ENCODE results near the gene ECSIT.
A peak's percentile ranks its signal among the peaks of the same experiment; 100 is the strongest.
"Not testable (repeated sequence)": the region's sequence is repeated elsewhere in the genome, so short reads cannot be mapped to it uniquely, and the experiment has no call there.

ECSIT gene

DNA sequence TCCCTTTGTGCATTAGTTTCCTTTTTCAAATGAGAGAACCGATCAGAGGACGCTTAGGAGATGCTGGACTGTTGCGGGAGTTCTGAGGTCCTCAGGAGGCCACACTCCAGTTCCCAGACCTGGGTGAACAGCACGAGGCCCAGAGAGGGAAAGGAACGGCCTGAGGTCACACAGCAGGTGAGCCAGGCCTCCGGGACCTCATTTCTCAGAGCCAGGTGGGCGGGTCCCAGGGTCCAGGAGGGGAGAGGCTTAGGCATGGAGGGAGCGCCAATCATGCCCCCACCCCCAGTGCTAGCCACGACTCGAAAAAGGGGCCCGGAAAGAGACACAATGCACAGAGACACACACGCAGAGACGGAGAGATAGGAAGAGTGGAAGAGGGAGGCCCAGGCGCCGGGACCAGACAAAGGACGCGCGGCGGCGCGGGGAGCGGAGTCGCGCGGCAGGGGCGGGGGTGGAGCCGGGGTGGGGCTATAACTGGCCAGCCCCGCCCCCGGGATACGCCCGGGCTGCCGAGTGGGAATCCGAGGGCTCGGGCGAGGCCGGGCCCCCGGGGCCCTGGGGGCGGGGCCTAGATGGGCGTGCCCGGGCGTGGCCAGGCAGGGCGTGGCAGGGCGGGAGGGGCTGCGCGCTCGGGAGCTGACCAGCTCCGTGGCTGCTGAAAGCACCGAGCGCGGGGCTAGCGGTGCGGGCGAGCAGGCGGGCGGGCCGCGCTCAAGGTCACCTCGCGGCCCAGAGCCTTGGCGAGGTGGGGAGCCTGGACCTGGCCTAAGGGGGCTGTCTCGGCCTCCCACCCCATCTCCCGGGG is 49.6 kb downstream of the ECSIT start:
- DNase-seq (ENCODE audit: low spot score), result peak; percentile 85

DNA sequence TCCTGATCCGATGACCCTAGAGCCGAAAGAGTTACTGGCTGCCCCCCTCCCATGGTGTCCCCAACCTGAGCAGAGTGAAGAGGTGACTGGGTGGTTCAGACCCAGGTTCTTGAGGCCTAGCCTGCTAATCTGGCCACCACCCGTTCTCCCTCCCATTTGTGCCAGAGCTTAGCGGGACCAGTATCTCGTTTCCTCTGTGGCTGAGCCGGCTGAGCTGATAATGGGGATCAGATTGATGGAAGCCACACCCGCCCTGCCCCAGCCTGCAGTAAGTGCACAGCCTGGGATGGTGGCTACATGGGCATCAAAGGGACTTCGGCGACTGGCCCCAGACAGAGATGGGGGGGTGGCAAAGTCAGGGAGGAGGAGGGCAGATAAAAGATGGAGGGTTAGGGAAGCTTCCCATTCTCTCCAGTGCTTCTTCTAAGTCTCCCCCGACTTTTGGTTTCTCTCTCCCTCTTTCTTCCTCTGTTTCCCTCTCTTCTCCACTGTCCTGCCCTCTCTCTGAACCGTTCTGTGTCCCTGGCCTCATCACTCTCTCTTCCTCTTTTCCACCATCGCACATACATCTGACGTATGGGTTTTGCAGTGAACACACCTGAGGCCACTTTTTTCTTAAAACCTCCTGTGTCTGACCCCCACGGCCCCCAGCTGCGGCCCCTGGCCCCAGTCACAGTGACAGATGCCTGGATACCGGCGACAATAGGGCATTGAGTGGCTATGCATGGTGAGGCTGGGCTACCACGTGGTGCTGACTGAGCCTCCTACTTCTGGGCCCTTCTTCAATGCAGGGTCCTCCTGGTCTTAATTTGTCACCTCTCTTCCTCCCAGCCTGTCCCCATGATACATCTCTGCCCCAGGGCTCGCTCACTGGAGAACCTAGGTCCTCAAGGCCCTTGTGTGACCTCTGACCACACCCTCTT is 50.5 kb downstream of the ECSIT start:
- DNase-seq (ENCODE audit: low spot score), result no peak

DNA sequence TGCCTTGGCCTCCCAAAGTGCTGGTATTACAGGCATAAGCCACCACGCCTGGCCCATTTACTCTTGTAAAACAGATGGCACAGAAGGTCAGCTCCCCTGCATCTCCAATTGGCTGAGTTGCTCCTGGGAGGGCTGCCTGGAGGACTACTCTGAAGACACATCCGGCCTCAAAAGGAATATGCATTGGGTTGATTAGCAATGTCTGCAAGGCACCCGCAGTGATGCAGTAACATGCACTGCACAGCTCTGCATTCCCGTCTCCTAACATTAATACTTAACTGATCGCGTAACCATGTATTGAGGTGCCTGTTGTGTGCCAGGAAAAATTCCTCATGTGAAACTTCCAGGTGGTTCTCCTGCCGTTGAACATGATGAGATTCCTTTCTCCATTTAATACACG is 53.1 kb downstream of the ECSIT start:
- no peak for DNase-seq (ENCODE audit: low spot score)

DNA sequence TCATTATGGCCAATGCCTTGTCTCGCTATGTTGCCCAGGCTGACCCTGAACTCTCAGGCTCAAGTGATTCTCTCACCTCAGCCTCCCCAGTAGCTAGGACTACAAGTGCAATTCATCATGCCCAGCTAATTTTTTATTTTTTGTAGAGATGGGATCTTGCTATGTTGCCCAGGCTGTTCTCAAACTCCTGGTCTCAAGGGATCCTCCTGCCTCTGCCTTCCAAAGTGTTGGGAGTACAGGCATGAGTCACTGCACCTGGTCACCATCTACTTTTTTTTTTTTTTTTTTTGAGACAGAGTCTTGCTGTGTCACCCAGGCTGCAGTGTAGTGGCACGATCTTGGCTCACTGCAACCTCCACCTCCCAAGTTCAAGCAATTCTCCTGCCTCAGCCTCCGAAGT is 53.6 kb downstream of the ECSIT start:
- DNase-seq (ENCODE audit: low spot score), result not testable (repeated sequence)

DNA sequence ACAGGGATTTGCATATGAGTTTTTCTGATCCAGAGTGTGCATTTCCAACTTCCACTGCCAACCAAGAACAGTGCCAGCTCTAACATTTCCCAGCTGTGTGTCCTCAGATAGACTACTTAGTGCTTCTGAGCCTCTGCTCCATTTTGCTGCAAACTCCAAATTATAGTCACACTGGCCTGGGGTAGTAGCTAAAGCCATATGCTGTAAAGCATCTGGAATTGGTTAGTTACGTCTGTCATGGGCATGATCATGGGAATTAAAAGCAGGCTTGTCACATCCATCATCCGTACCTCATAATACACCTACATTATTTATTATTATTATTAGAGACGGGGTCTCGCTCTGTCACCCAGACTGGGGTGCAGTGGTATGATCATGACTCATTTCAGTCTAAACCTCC is 55.2 kb downstream of the ECSIT start:
- no peak for DNase-seq (ENCODE audit: low spot score)

DNA sequence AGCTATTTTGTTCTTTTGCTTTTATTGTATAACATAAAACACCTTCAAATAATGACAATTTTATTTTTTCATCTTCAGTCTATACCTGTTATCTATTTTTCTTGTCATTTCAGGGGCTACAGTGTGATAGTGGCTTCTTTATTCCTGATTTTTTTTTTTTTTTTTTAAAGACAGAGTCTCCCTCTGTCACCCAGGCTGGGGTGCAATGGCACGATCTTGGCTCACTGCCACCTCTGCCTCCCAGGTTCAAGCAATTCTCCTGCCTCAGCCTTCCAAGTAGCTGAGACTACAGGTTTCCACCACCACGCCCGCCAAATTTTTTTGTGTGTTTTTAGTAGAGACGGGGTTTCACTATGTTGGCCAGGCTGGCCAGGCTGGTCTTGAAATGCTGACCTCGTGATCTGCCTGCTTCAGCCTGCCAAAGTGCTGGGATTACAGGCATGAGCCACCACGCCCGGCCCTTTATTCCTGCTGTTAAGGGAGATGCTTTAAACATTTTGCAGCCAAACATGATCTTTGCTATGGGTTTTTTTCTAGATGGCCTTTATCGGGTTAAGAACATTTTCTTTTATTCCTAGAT is 60.6 kb downstream of the ECSIT start:
- DNase-seq (ENCODE audit: low spot score), result not testable (repeated sequence)

DNA sequence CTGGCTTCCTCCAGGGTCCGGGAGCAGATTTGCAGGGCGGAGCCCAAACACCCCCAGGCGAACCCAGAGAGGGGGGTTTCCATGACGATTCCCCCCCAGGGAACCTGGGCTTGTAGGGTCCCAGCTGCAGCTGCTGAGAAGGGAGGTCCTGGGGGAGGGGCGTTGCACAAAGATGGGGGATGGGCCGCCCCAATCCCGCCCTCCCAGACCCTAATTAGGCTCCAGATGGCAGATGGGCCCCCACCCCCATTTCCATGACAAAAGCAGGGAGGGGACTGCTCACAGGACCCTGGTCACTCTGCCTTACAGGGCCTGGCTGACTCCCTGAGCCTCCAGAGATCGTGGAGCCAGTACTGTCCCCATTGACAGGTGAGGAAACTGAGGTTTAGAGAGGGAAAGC is 63.3 kb downstream of the ECSIT start:
- no peak for DNase-seq (ENCODE audit: low spot score)

DNA sequence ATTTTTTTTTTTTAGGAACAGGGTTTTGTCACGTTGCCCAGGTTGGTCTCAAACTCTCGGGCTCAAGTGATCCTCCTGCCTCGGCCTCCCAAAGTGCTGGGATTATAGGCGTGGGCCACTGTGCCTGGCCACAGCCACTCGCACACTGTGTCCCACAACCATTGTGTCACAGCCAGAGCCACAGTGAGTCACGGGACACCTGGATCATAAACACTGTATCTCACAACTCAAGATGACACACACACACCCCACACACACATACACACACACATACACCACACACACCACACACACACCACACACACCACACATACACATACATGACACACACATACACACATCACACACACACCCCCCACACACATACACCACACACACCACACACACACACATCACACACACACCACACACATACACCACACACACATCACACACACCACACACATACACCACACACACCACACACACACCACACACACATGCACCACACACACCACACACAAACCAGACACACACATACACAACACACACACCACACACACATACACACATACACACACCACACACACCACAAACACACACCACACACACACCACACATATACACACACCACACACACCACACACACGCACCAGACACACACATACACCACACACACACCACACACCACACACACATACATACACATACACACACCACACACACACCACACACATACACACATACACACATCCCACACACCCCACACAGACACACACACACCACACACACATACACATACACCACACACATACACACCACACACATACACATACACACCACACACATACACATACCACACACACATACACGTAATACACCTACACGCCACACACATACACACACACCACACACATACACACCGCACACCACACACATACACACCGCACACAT is 64.3 kb downstream of the ECSIT start:
- DNase-seq (ENCODE audit: low spot score), result no peak

DNA sequence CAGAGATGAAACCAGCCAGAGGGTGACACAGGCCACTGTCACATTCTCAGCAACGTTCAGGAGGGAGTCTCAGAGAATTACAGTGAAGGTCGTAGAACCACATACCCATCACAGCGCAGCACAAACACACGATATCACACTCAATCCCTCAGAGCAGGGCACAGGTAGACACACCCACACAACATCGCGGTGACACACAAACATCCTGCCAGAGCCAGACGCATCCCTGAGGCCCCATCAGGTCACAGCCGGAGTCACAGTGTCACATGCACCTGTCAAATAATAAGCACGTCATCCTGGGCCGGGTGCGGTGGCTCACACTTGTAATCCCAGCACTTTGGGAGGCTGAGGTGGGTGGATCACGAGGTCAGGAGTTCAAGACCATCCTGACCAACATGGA is 65.5 kb downstream of the ECSIT start:
- no peak for DNase-seq (ENCODE audit: low spot score)

DNA sequence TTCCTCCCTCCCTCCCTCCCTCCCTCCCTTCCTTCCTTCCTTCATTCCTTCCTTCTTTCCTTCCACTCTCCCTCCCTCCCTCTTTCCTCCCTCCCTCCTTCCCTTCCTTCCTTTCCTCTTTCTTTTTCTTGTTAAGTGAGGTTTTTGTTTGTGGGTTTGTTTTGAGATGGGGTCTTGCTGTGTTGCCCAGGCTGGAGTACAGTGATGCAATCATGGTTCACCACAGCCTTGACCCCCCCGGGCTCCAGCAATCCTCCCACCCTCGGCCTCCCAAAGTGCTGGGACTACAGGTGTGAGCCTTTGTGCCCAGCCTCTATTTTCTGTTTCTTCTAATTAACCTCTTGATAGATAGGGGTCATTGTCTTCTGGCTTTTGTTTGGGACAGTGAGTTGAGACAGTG is 67.5 kb downstream of the ECSIT start:
- DNase-seq (ENCODE audit: low spot score), result no peak

DNA sequence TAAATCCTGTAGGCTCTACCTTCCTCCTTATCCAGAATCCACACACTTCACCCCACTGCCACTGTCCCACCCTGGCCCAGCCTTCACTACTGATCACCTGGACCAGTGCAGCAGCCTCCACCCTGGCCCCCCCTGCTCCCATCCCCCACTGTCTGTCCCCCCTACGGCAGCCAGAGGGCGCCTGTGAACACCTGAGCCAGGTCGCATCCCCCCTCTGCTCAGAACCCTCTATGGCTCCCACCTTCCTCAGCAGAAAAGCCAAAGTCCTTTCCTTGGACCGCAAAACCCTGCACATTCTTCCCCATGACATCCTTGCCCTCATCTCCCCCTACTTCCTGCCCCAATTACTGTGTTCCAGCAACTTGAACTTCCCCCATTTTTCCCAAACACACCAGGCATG is 68.7 kb downstream of the ECSIT start:
- no peak for DNase-seq (ENCODE audit: low spot score)

DNA sequence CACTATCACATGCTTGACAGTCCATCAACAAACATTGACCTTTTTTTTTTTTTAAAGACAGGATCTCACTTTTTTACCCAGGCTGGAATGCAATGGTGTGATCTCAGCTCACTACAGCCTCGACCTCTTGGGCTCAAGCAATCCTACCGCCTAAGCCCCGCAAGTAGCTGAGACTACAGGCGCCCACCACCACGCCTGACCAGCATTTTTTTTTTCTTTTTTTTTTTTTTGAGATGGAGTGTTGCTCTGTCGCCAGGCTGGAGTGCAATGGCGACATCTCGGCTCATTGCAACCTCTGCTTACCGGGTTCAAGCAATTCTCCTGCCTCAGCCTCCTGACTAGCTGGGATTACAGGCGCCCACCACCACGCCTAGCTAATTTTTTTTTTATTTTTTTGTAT is 70.0 kb downstream of the ECSIT start:
- DNase-seq (ENCODE audit: low spot score), result not testable (repeated sequence)

DNA sequence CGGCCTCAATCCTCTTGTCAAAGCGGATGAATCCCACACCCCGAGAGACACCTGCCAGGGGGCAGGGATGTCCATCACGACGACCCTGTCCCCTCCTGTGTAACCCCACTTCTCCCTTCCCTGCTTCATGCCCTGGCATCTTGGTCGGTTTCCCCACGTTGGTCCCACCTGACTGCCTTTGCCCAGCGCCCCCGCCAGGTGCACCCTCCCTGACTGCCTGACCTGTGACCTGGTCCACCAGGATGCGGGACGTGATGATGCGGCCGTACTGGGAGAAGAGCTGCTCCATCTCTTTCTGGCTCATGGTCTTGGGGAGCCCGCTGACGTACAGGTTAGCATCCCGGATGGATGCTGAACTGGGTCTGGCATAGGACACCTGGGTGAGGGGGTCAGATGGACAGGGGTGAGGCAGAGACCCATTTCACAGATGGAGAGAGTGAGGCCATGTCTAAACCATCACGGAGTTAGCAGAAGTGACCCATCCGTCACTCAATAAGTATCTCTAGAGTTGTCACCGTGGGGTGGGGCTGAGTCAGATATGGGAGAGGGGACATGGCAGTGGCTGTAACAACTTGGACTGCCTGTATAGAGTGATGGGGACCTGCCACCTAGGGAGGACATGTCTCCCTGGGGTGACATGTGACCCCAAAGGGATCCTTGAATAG is 70.6 kb downstream of the ECSIT start:
- DNase-seq (ENCODE audit: low spot score), result no peak

DNA sequence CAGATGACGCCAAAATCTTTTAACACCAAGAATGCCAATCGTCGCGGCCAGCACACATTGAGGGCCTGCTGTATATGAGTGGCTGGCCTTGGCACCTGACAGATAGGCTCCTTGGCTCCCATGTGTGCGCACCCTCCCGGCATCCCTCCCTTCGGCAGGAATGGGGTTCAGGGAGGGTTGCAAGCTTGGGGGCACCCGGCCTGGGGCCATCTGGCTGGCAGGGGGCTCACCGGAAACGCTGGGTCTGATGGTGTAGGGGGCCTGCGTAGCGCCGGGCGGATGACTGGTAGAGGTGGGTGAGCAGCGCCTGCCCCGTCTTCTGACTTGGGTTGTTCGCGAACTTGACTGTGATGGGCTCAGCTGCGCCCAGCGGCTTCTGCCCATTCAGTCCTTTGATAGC is 71.1 kb downstream of the ECSIT start:
- no peak for DNase-seq (ENCODE audit: low spot score)

DNA sequence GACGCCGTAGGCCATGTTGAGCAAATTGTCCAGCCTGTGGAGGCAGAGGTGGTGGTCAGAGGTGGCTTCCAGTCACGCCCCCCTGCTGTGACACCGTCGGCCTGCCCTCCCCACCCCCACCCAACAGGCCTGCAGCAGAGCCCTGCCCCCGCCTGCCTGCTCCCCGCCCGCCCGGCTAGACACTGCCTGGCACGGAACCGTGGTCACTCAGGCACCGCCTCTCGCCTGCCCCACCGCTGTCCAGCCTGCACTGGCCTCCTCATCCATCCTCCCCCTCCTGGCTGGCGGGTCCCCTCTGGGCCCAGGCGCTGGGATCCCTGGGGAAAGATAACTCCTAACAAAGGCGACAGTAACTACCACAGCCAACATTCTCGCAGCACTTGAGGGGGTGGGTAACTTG is 71.8 kb downstream of the ECSIT start:
- DNase-seq (ENCODE audit: low spot score), result no peak

DNA sequence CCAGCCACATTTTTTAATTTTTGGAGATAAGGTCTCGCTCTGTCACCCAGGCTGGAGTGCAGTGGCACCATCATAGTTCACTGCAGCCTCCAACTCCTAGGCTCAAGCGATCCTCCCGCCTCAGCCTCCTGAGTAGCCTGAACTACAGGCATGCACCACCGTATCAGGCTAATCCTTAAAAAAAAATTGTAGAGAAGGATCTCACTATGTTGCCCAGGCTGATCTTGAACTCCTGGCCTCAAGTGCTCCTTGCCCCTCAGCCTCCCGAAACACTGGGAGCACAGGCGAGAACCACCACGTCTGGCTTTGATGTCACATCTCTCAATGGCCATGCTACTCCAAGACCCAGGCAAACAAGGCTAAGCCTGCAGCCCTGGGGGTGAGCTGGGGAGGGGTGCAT is 72.3 kb downstream of the ECSIT start:
- no peak for DNase-seq (ENCODE audit: low spot score)
